GM21360 (cell line): Measurements from ENCODE around the gene BBS4.
"Not testable (repeated sequence)": the region's sequence is repeated elsewhere in the genome, so short reads cannot be mapped to it uniquely, and the experiment has no call there.

Source experiments
- ATAC-seq: cut with Tn5 transposase; IDR thresholded peaks from one replicate; pipeline ENCODE4 v1.9.1; 2021; ENCODE audit warnings: mild to moderate bottlenecking, moderate library complexity; ENCODE audit not compliant: unreplicated experiment

The BBS4 gene, protein sequence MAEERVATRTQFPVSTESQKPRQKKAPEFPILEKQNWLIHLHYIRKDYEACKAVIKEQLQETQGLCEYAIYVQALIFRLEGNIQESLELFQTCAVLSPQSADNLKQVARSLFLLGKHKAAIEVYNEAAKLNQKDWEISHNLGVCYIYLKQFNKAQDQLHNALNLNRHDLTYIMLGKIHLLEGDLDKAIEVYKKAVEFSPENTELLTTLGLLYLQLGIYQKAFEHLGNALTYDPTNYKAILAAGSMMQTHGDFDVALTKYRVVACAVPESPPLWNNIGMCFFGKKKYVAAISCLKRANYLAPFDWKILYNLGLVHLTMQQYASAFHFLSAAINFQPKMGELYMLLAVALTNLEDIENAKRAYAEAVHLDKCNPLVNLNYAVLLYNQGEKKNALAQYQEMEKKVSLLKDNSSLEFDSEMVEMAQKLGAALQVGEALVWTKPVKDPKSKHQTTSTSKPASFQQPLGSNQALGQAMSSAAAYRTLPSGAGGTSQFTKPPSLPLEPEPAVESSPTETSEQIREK

GRCh38 chr15:72685925-72686794 is at the start of gene BBS4, which contains the start of gene HIGD2B:
BBS4 (plus strand) TSS chr15:72686207; CDS start chr15:72686228, 21 bp downstream.
HIGD2B (minus strand) TSS chr15:72686182; CDS start chr15:72676374, 9,808 bp downstream.
- peak; percentile 93 for ATAC-seq

- not testable (repeated sequence) for ATAC-seq
These were observed 49.3 kb upstream of the BBS4 start for GRCh38 chr15:72636519-72637282.

GRCh38 chr15:72639759-72640483 is 46.1 kb upstream of the BBS4 start:
- not testable (repeated sequence) for ATAC-seq

DNA sequence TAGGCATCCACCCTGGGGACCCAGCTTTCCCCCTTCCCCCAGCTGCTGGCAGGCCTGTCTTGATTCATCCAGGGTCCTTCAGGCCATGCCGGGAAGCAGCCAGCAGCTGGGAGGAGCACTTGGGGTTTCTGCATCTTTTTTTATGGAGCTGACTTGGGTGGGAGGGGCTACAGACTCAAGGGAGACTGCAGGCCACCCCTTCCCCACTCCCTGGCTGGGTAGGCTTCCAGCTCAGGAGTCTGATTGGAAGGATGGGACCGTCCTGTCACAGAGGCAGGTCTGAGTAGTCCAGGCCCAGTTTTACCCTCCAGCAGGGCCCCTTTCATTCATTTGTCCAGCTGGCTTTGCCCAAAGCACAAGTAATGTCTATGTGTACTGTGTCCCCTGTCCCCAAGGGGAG is 43.7 kb upstream of the BBS4 start:
- not testable (repeated sequence) for ATAC-seq

- not testable (repeated sequence) for ATAC-seq
These were observed 37.3 kb upstream of the BBS4 start for GRCh38 chr15:72648631-72649253.

DNA sequence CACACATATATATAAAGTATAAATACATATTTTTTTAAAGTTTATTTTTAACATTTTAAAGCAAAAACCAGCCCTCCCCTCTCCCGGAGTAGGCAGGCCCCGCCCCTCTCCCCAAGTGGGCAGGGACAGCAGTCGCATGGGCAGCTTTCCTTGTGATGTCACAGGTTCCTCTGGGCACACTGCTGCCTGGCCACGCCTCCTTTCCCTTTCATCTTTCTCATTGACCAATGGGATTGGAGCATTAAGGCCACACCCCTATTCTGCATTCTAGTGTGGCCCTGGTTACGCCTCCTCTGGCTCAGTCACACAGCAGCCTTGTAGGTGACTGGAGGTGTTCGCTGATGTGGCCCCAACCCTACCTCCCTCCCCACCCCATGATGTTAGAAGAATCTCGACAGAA is 31.6 kb upstream of the BBS4 start, which contains the start of gene GOLGA6B:
GOLGA6B (plus strand) TSS at position 301 of the 400 bp plus-strand sequence; CDS start at position 342, 41 bp downstream.
- not testable (repeated sequence) for ATAC-seq

DNA sequence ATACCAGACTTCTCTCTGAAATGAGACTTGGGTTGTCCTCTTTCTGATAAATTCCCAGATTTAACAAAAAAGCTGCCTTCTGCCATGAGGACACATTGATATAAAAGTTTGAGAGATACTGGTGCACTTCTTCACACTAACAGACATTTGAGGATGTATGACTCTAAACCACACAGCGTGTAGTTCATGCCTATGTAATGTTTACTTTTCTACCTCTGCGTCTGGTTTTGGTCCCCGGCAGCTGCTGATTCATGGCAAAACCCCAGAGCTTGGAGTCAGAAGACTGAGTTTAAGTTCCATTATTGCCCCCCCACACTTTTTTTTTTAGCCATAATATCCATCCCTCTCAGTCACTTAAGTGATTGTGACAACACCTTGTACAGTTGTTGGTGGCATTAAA is 30.0 kb upstream of the BBS4 start:
- ATAC-seq, result not testable (repeated sequence)

DNA sequence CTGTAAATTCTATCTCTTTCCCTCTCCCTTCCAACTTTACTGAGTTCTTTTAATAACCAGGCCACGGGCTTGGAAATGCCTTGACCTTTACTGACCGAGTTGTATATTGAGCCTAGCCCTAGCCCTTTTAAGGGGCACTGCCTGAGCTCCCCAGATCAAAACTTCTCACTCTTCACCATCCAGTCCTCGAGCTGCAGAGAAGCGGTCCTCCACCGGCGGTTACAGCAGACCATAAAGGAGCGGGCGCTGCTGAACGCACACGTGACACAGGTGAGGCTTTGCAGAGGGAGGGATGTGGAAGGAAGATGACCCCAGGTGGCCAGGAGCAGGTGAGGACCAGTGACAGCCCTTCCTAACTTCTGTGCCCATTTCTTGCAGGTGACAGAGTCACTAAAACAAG is 24.9 kb upstream of the BBS4 start:
- not testable (repeated sequence) for ATAC-seq

DNA sequence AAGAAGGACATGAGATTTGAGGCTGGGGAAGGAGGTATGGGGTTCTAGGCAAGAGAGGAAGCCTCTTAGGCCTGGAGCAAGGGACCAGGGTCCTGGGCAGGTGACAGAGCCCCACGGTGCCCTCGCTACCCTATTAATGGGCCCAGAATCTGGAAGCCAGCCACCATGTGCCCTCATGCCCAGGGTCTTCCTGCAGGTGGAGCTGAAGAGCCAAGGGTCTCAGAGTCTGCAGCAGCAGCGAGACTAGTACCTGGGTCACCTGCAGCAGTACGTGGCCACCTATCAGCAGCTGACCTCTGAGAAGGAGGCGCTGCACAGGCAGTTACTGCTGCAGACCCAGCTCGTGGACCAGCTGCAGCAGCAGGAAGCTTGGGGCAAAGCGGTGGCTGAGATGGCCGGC is 22.1 kb upstream of the BBS4 start:
- not testable (repeated sequence) for ATAC-seq

- ATAC-seq, result not testable (repeated sequence)
These were observed 20.3 kb upstream of the BBS4 start for GRCh38 chr15:72665706-72666105.

DNA sequence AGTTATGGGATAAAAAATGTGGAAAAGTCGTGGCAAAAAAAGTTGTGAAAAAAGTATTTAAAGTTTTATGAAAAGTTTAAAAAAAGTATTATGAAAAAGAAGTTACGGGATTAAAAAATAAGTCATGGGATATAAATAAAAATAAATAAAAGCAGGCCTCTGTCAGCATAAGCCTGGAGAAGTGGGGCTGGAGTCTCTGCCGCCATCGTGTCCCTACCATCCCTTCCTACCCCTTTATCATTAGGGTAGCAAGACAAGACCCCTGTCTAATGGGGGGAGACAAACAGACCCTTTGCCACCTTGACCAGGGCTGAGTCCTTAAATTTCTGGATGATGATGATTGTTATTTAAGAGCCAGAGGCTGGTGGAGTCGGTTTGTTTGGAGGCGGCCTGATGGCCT is 16.2 kb upstream of the BBS4 start:
- ATAC-seq, result not testable (repeated sequence)

- peak; percentile 79 for ATAC-seq
These were observed 15.2 kb upstream of the BBS4 start for GRCh38 chr15:72670656-72671352.

- ATAC-seq, result no peak
These were observed 14.5 kb upstream of the BBS4 start for GRCh38 chr15:72671525-72671924.

DNA sequence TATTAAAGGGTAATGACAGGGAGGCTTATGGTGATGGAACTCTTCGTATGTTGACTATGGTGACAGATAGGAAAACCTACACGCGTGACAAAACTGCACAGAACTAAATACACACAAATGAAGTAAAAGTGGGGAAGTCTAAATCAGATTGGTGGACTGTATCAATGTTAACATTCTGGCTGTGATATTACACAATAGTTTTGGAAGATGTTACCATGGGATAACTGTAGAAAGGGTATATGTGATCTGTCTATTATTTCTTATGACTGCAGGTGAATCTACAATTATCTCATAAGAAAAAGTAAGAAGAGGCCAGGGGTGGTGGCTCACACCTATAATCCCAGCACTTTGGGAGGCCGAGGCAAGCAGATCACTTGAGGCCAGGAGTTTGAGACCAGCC is 9.2 kb upstream of the BBS4 start:
- no peak for ATAC-seq

DNA sequence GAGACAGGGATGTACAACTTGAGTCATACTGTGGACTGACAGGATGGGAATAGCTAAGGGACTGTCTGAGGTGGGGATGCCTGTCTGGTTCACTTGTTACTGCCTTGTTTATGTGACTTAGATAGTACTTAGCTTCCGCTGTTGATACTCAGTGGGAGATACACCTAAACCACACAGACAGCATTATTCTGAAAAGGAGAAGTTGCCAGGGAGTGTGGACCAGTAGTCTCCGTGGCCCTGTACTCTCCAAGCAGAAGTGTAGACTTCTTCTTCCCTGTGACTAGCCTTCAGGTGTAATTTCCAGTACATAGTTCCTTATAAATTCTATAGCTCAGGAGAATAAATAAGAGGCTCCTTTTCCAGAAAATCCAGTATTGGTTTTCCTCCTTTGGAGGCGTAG is 5.1 kb upstream of the BBS4 start:
- ATAC-seq, result no peak

DNA sequence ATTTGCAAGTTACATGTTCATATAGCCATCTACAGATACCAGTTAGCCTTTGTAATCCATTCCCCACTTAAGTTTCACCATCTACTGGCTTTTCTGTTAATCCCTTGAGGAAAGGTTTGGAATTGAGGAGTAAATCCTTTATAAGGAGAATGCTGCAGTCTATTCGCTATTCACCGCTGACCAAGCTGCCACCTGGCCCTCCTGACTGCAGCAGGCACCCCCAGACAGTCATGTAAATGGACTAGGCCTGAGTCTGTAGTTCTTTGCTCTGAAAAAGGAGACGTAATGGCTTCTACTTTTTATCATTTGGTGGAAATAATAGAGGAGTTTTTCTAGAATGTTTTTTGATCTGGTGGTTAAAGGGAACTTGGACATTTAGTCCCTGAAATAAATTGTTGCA is 3.2 kb upstream of the BBS4 start:
- ATAC-seq, result no peak

DNA sequence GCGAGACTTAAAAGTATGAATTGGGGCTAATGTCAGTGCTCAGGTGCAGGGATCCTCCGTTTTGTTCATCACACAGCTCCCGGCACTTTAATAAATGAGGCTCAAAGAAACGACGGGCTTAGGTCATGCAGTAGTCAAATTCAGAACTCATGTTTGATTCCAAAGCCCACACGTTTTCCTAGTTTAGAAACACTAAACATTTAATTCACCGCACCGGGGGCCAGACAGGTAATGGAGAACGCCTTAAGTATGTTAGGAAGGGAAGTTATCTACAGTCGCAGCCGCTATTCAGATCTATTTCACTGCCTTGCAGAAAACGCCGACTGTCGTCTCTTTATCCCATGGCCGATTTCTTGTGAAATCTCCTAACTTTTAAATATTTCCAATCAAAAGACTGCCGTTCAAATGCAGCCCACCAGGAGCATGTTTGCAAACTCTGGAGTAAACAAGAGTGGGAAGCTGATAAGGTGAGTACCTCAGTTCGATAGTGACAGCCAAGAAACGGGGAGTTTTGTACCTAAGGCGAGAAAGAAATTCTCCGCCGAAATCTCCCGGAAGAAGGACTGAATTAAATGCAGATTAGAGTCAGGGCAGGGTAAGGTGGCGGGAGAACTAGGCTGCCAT is 594 bp upstream of the BBS4 start:
- no peak for ATAC-seq

GRCh38 chr15:72688697-72689096 is 2.7 kb downstream of the BBS4 start:
- ATAC-seq, result no peak
